IMR-90 (cell line): ENCODE measurements around the gene FAM98C.

ENCODE experiments used
- BHLHE40 ChIP-seq: fragments of 150-350 bp; IDR thresholded peaks from 2 replicates; pipeline ENCODE4 v1.6.1; 2016; ENCODE audit warnings: mild to moderate bottlenecking, low read depth, low read length
- CTCF ChIP-seq: conservative IDR thresholded peaks from 2 replicates; pipeline ENCODE4 v1.5.1; 2012; ENCODE audit warnings: mild to moderate bottlenecking, low read depth, low read length, improper control_type of control experiment
- ELK1 ChIP-seq: fragments of 150-350 bp; IDR thresholded peaks from 2 replicates; pipeline ENCODE4 v1.6.1; 2016; ENCODE audit warnings: low read depth, mild to moderate bottlenecking, low read length, moderate library complexity, borderline replicate concordance
- MXI1 ChIP-seq: IDR thresholded peaks from 2 replicates; pipeline ENCODE4 v1.6.1; 2012; ENCODE audit warnings: low read depth, mild to moderate bottlenecking, low read length, moderate library complexity, borderline replicate concordance
- POLR2A ChIP-seq: IDR thresholded peaks from 2 replicates; pipeline ENCODE4 v1.6.1; 2012; ENCODE audit warnings: mild to moderate bottlenecking, low read depth, low read length
- SMC3 ChIP-seq: fragments of 150-350 bp; IDR thresholded peaks from 2 replicates; pipeline ENCODE4 v1.6.1; 2016; ENCODE audit warnings: low read depth, mild to moderate bottlenecking, antibody characterized with exemption, low read length, moderate library complexity
- USF2 ChIP-seq: fragments of 150-350 bp; IDR thresholded peaks from 2 replicates; pipeline ENCODE4 v1.6.1; 2017; ENCODE audit warnings: mild to moderate bottlenecking, antibody characterized with exemption, low read length, low read depth

GRCh38 chr19:38395381-38396114 is 7.3 kb upstream of the FAM98C start:
- TF ChIP-seq POLR2A (no peak), ELK1 (no peak), CTCF (no peak), SMC3 (no peak), USF2 (no peak), BHLHE40 (no peak), MXI1 (no peak)
